Stimulated activated CD4-positive, alpha-beta T cell treated with anti-CD3 and anti-CD28 coated beads, Interleukin-2, amount 100 ng/mL, for 24 hours (primary cell): ENCODE data around the gene PTPN18.
"Not testable (repeated sequence)": the region's sequence is repeated elsewhere in the genome, so short reads cannot be mapped to it uniquely, and the experiment has no call there.

Experiments
- DNase-seq, 2 donors: peaks; one replicate each; pipeline ENCODE4 v3.0.0-alpha.2; 2020

Gene PTPN18, protein sequence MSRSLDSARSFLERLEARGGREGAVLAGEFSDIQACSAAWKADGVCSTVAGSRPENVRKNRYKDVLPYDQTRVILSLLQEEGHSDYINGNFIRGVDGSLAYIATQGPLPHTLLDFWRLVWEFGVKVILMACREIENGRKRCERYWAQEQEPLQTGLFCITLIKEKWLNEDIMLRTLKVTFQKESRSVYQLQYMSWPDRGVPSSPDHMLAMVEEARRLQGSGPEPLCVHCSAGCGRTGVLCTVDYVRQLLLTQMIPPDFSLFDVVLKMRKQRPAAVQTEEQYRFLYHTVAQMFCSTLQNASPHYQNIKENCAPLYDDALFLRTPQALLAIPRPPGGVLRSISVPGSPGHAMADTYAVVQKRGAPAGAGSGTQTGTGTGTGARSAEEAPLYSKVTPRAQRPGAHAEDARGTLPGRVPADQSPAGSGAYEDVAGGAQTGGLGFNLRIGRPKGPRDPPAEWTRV

DNA sequence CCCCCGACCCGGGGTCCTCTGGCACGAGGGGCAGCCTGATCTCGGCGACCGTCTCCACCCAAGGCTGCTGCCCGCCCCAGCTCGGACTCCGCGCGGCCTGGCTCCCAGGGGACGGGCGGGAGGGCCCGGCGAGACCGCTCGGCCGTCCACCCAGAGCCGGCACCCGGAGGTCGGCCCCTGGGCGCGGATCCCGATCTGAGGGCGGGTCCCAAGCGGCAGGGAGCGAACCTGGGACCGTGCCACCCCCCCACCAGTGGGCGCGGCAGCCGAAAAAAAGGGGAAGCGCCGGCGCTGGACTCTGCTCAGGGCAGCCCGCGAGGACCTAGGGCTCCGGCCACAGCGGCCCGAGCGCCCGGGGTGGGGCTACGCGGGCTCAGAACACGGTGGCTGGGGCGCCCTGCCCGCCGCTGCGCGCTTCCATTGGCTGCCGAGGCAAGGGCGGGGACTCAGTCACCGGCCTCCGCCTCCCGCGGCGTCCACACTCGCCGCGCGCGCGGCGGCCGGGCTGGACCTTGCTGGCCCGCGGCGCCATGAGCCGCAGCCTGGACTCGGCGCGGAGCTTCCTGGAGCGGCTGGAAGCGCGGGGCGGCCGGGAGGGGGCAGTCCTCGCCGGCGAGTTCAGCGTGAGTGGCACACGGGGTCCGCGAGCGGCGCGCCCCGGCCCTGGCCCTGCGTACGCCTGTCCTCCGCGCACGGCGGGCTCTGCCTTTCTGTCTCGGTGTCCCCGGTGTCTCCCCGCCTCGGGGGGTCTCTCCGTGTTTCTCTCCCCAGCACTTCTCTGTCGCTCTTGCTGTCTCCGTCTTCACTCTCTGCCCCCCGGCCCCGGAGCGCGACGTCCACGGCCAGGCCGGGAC, at the start of gene PTPN18:
Gene PTPN18, plus strand, starts transcription at position 479 of the 854 bp plus-strand sequence. Its CDS starts 52 bp downstream, at position 531.
- DNase-seq = peak; percentile 65 to 73

DNA sequence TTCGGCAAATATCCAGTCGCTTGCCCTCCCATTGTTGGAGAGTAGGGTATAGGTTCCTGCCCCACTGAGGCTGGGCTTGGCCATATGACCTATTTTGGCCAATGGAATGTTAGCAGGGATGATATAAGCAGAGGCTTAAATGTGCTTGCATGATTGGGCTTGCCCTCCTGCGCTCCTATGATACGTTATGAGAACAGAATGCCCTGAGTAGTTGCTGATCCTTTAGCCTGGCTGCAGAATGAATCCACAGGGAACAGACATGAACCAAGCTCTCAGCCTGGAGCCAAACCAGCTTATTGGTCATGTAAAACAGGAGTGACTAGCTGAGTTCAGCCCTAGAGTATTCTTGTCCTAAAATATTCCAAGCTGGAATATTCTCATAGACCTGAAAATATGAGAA, 48.0 kb upstream of the PTPN18 start:
- DNase-seq = no peak

DNA sequence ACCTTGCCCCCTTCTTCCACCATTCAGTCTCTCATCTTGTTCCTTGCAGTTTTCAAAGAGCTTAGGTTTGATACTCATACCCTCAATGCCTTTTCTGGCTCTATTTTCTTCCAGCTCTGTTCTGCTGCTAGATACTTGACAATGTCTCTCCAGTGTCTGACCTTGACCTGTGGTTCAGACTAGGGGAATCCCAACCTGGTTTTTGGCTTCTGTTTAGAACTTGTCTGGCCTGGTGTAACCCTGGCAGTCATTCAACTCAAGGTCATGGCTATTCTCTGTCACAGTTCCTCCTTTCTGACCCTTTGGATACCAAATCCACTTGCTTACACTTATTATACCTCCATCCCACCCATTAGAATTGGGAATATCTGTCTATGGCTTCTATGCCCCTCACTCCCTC, 45.0 kb upstream of the PTPN18 start:
- DNase-seq = no peak

DNA sequence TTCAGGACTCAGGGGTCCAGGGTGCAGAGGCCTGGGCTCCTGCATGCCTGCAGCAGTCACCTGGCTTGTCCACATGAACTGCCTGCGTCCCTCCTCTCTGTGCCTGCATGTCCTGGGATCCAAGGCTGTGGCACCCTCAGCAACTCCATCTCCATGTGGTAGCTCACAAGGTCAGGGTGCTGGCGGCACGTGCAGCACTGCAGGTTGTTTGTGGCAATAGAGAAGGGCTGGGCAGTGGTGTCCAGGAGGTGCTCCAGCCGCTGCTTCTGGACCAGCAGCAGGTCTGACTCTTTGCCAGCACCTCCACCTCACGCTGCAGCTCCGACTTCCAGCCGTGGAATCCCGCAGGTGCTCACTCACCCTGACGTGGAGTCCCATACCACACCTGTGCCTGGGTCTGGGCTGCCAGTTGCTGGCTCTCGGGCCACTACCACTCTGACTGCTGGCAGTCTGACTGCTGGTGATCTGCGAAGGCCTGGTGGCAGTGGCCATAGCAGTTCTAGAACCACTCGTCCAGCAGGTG, 42.0 kb upstream of the PTPN18 start:
- DNase-seq = no peak

DNA sequence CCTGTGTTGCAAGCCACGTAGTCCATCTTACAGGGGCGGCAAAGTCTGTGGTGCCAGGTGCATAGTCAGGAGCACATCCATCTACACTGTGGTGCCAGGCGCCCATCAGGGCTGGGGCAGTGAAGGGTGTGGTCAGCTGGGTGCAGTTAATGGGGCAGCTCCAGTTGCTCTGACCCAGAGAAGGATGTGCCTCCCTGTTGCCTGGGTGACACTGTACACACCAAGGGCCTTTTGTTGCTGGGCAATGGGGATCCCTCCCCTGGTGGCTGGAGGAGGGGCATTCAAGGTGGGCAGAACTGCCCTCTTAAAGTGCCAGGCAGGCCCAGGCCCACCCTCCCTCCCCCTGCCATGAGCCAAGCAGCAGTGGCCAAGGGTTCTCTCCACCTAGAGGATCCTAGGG, 41.5 kb upstream of the PTPN18 start:
- no peak for DNase-seq

DNA sequence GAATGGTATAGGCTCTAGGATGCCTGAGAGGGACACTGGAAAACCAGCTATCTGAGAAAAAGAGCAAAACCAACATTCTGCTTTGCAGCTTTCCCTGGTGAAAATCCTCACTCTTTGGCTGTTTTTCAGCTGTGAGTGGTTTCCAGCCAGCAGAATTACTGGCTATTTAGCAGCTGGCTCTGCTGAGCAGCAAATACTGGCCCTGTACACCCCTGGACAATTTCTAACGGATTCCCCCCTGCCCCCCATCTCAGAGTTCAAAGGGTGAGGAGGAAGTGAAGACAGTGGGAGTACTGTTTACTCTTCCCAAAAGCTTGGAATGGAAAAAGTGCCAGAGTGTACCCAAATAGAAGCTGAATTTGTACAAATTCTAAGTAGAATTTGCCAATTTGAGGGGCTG, 39.3 kb upstream of the PTPN18 start:
- no peak for DNase-seq

DNA sequence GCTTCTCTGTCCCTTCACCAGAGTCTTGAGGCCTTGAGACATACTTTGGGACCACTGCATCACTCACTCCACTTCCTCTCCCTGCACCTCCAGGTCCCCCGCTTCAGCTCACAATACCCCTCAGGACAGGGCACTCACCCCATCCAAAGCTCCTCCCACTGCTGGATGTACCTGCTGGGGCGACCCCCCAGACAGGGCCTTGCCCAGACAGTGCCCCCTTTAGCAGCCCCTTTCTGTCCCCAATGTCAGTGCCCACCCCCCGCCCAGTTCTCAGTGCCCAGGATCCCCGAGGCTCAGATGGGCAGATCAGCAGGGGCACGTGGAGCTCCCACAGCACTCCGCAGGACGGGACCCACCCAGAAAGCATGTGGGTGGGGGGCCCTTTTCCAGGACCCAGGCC, 37.0 kb upstream of the PTPN18 start:
- no peak for DNase-seq

DNA sequence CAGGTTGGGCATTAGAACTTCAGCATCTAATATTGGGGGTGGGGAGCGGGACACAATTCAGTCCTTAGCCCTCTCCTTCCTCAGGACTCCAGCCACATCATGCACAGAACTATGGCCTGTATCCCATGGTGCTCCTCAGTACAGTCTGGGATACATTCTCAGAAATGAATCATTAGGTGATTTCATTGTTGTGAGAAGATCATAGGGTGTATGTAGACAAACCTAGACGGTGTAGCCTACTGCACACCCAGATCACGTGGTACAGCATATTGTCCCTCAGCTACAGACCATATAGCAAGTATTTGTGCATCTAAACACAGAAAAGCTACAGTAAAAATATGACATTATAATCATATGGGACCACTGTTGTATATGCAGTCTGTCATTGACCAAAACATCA, 36.3 kb upstream of the PTPN18 start:
- no peak for DNase-seq

DNA sequence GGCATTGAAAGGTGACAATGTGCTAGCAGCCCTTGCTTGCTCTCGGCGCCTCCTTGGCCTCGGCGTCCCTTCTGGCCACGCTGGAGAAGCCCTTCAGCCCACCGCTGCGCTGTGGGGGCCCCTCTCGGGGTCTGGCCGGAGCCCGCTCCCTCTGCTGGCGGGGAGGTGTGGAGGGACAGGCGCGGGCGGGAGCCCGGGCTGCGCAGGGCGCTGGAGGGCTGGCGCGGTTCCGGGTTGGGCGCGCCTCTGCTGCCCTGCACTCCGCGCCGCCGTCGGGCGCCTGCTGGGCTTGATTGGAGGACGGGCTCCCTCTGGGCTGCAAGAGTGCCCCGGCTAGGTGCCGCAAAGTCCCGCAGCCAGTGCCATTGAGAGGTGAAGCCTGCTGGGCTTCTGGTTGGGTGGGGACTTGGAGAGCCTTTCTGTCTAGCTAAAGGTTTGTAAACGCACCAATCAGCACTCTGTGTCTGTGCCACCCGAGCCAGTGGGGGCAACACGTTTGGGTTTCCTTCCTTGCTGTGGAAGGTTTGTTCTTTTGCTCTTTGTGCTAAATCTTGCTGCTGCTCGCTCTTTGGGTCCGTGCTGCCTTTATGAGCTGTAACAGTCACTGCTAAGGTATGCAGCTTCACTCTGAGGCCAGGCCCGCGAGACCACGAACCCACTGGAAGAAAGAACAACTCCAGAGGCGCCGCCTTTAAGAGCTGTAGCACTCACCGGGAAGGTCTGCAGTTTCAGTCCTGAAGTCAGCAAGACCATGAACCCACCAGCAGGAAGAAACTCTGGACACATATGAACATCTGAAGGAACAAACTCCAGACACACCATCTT, 27.9 kb upstream of the PTPN18 start:
- DNase-seq = no peak

DNA sequence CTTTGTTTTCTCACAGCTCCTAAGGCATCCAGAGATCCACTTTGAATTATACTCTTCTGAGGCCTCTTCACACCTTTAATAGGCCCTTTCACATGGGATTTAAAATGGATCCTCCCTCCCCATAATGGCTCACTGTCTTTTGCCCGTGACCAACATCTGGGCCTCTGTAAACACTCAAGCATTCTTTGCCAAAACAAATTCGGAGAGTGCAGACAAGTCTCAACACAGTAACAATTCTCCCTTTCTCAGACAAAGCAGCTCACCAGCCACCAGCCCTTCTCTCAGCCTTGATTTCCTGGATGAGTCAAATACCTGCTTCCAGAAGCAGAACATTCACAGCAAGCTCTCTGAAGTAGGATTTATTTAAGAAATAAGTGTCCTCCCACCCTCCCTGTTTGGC, 27.1 kb upstream of the PTPN18 start:
- DNase-seq = no peak

DNA sequence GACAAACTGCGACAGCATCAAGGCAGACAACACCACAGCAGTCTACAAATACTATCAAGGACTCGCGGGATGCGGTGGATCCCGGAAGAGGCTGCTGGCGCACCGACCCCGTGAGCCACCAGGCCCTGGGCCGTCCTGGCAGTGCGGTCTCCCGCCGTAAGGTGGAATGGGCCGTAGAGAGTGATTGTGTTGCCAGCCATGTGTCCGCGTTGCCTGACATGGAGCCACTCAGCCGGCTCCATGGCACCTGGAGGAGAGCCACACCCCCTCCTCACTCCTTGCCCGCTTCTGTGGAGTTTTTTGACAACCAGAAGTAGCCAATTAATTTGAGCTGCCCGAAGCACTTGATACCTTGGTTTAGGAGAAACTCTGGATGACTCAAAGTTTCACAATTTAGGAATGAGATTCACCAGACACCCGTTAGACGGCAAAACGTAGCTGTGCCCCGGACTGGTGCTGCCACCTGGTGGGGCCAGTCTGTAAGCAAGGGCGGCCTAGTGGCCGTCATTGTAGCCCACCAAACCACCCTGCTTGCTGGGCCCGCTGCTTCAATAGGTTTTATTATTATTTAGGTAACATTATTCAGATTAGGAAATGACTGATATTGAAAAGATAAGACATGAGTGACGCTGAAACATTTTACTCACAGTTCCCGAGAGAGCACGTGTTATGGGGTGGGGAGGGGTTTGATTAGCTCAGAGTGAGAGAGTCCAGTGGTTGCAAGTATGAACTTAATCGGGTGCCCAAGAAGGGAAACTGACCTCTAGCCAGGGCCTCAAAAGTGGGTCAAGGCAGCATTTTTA, 23.4 kb upstream of the PTPN18 start:
- DNase-seq = peak; percentile 77 to 81

DNA sequence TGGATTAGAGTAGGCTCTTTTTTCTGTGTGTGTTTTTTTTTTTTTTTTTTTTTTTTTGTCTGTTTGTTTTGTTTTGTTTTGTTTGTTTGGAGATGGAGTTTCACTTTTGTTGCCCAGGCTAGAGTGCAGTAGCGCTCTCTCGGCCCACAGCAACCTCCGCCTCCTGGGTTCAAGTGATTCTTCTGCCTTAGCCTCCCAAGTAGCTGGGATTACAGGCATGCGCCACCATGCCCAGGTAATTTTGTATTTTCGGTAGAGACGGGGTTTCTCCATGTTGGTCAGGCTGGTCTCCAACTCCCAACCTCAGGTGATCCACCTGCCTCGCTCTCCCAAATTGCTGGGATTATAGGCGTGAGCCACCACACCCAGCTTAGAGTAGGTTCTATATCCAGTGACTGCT, 22.6 kb upstream of the PTPN18 start:
- DNase-seq = not testable (repeated sequence)

DNA sequence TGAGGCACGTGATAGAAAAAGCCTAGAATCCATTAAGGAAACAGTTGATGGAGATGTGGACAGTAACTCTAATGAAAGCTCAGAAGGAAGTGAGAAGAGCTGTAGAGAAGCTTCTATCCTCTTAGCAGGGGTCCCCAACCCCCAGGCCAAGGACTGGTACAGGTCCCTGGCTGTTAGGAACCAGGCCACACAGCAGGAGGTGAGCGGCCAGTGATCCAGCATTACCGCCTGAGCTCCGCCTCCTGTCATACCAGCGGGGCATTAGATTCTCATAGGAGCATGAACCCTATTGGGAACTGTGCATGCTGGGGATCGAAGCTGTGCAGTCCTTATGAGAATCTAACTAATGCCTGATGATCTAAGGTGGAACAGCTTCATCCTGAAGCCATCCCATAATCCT, 21.8 kb upstream of the PTPN18 start:
- DNase-seq = no peak

DNA sequence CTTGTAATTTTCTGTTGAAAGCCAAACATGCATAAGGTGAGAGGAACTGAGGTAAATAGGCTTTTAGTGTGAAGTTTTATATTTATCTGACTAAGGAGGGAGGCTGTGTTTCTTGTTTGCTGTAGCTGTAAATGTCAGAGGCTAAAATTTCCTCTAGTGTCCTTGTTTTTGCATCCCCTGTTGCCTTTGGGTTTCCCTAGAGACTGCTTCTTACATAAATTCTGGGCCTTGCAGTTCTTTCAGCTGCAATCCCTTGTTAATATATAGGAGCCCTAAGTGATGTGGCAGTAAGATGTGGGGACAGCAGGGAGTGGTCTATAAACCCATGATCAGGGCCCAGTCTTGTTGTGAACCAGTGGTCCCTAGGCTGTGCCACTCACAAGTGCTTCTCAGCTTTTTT, 20.6 kb upstream of the PTPN18 start:
- no peak for DNase-seq

DNA sequence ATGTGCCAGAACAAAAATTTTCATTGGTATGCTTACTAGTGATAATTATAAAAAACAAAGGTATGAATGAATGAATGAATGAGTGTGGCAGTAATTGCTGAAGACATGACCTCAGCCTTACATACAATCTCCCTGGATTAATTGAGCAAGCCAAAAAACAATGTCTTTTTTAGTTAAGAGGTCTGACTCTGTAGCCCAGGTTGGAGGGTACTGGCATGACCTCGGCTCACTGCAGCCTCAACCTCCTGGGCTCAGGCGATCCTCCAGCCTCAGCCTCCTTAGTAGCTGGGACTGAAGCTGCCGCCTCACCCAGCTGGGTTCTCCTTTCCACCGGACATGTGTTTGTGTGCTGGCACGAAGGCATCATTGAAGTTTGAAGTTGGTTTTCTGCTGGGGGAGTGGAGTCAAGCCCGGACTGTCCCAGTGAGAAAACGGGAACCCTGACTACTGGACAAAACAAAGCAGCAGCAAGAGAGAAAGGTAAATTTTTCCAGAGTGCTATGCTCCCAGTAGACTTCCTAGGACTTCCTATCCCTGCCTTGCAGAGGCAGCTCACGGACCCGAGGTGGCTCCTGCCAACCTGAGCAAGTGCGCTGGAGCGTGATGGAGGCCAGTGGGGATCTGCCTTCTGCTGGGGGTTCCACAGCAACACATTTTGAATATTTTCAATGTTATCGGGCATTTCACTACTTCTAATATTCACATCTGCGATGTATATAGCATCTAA, 19.5 kb upstream of the PTPN18 start:
- no peak for DNase-seq

DNA sequence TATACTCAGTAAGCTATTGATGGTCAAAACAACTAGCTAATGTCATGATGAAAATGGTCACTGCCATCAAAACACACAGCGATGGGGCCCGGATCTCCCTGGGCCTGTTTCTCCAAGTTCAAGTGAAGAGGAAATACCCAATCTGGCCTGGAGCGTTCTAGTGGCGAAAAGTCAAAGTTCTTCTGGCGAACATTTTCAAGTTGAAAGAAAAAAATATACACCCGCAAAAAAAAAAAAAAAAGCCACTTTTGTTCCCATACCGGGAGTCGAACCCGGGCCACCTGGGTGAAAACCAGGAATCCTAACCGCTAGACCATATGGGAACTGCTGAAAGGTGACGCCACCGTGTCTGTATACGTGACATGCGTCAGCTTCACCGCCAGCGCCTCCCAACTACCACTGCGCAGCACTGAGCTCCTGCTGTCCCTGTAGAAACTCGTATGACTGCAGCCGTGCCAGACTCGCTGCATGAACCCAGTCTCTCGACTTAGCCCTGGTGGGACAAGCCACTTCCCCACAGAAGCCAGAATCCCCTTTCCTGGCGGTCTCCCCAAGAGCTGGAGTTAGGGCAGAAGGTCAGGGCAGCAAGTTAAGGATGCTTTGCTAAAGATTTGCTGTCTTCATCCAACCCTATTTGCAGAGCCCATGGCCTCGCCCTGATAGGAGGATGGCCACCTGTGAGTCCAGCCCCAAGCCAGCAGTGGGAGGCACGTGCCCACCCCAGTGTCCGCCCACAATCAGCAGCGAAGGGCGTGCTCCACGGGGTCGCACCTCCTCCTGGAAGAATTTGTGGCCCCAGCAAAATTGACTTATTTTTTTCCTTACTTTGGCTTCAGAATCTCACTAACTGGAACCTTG, 18.8 kb upstream of the PTPN18 start:
- DNase-seq = peak; percentile 65 to 74

DNA sequence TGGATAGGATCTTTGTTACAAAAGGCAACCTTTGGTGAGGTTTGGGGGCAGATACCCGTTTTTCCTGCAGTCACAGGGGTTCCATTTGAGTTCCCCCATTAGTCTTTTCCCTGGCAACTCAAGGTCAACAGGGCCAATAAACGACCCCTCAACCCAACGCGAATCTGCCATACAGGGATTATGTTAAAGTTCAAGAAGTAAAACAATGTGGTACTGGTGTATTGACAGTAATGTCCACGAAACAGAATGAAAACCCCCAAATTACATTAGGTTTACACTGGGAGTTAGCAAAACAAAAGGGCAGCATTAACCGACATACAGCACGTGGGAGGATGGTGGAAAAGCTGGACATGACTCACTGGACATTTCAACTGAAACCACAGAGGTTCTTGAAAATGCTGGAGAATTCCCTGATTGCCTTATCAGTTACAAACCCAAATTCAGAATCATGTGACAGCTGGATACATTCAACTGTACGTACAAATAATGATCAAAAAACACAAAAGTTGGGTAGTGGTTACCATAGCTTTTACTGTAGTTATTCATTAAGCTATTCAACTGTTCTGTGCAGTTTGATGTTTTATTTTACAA, 18.0 kb upstream of the PTPN18 start:
- no peak for DNase-seq

DNA sequence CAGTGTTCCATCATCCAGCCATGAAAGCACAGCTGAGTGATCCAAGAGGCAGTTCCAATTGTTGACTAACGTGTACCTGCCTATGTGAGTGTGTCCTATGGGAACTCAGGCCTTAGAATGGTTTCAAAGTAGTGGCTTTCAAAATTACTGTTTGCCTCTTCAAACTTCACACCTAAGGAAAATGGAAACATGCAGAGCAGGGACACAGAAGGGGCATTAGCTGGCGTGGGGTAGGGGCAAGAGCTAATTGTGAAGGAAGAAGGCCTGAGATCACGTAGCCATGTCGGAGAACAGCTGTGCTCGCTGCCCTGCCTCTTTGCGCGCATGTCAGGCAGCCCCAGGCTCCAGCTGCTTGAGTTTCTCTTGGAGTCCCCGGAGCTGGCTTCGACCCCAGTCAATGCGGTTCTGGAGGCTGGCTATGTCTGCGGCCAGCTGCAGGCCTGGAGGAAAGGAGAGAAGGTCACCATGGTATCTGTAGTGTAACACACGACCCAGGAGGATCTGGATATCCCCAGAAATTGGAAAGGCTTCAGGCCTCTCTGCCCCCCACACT, 17.0 kb upstream of the PTPN18 start:
- no peak for DNase-seq
